Activated T-helper 1 cell treated with anti-CD3 and anti-CD28 coated beads, Interleukin-12 subunit alpha, Interleukin-12 subunit beta, Interleukin-2, Interleukin-4 antibody, amounts not matched to agents 30 ng/mL and 10 ng/mL and 1 ng/mL, durations not matched to agents 14 hours and 24 hours and 36 hours (primary cell): Measurements from ENCODE around the gene PIK3R2. TPM values are rescaled to one million over a fixed set of nuclear protein-coding genes. Genes with fewer than 3 reads are reported as not detected.
"Not testable (repeated sequence)": the region's sequence is repeated elsewhere in the genome, so short reads cannot be mapped to it uniquely, and the experiment has no call there.

Experiments used
- DNase-seq: peaks from one replicate; pipeline ENCODE4 v3.0.0; 2021; ENCODE audit warnings: low spot score
- H3K27ac Mint-ChIP-seq: one replicate; pipeline ENCODE4 v1.8.0; 2021; ENCODE audit warnings: mild to moderate bottlenecking, mixed read lengths
- H3K27me3 Mint-ChIP-seq: one replicate; pipeline ENCODE4 v1.8.0; 2022; ENCODE audit warnings: mild to moderate bottlenecking, moderate library complexity, mixed read lengths; ENCODE audit not compliant: insufficient read depth
- H3K36me3 Mint-ChIP-seq: one replicate; pipeline ENCODE4 v1.8.0; 2021; ENCODE audit warnings: low read depth, mixed read lengths
- H3K4me1 Mint-ChIP-seq: one replicate; pipeline ENCODE4 v1.8.0; 2021; ENCODE audit warnings: low read depth, mixed read lengths
- H3K4me3 Mint-ChIP-seq: one replicate; pipeline ENCODE4 v1.8.0; 2021; ENCODE audit warnings: mild to moderate bottlenecking, moderate library complexity, mixed read lengths
- H3K9me3 Mint-ChIP-seq: one replicate; pipeline ENCODE4 v1.8.0; 2021; ENCODE audit warnings: mixed read lengths
- intact Hi-C: fragments of 100-400 bp; cut with micrococcal nuclease; formaldehyde crosslinking; loops from one replicate; pipeline ENCODE4 v1.15.1; 2024
- total RNA-seq: library from RNA; stranded (reverse); gene quantifications from 2 replicates; pipeline ENCODE4 v1.2.3, GENCODE V29; 2022

Gene PIK3R2
- total RNA-seq, 1 donor from 2014 or later = 15.6 TPM

GRCh38 chr19:18206018-18206417, 53.1 kb downstream of the PIK3R2 start:
- H3K36me3 Mint-ChIP-seq = peaks cover 2% of the 10 kb centered on the region
- peaks cover 18% of the 10 kb centered on the region for H3K4me1 Mint-ChIP-seq
- no peak overlapping the region for H3K4me3 Mint-ChIP-seq
- DNase-seq = no peak
- intact Hi-C loops = no loop called here
- no peak overlapping the region for H3K27ac Mint-ChIP-seq
- no peaks in the 10 kb centered on the region for H3K9me3 Mint-ChIP-seq
- peaks cover 6% of the 10 kb centered on the region for H3K27me3 Mint-ChIP-seq

- intact Hi-C loops = loop anchor here (1.0 kb wide), 2 partner anchors 43 to 202 kb away; no protein-coding TSS in a partner anchor
- H3K4me1 Mint-ChIP-seq = peaks cover 8% of the 10 kb centered on the region
- no peak overlapping the region for H3K27ac Mint-ChIP-seq
- H3K36me3 Mint-ChIP-seq = no peaks in the 10 kb centered on the region
- peaks cover 9% of the 10 kb centered on the region for H3K27me3 Mint-ChIP-seq
- no peaks in the 10 kb centered on the region for H3K9me3 Mint-ChIP-seq
- DNase-seq = peak; percentile 34
- H3K4me3 Mint-ChIP-seq = no peak overlapping the region
These were observed 55.4 kb downstream of the PIK3R2 start for GRCh38 chr19:18208098-18208951.

GRCh38 chr19:18209912-18210311, 56.9 kb downstream of the PIK3R2 start:
- H3K4me1 Mint-ChIP-seq, H3K9me3 Mint-ChIP-seq, DNase-seq, intact Hi-C loops, H3K27ac Mint-ChIP-seq, H3K4me3 Mint-ChIP-seq, H3K36me3 Mint-ChIP-seq: not testable (repeated sequence)
- peaks cover 11% of the 10 kb centered on the region for H3K27me3 Mint-ChIP-seq

- no peak overlapping the region for H3K27ac Mint-ChIP-seq
- intact Hi-C loops = no loop called here
- no peaks in the 10 kb centered on the region for H3K4me1 Mint-ChIP-seq
- H3K27me3 Mint-ChIP-seq = peaks cover 11% of the 10 kb centered on the region
- no peaks in the 10 kb centered on the region for H3K36me3 Mint-ChIP-seq
- no peak for DNase-seq
- H3K4me3 Mint-ChIP-seq = no peak overlapping the region
- H3K9me3 Mint-ChIP-seq = no peaks in the 10 kb centered on the region
These were observed 58.7 kb downstream of the PIK3R2 start for GRCh38 chr19:18211683-18212082.

- H3K27me3 Mint-ChIP-seq = peaks cover 9% of the 10 kb centered on the region
- H3K9me3 Mint-ChIP-seq = no peaks in the 10 kb centered on the region
- intact Hi-C loops = no loop called here
These were observed 61.9 kb downstream of the PIK3R2 start for GRCh38 chr19:18214779-18215433.

GRCh38 chr19:18216789-18217188, 63.8 kb downstream of the PIK3R2 start:
- no peaks in the 10 kb centered on the region for H3K9me3 Mint-ChIP-seq
- H3K4me3 Mint-ChIP-seq = no peak overlapping the region
- H3K27me3 Mint-ChIP-seq = peaks cover 8% of the 10 kb centered on the region
- H3K27ac Mint-ChIP-seq = no peak overlapping the region
- no peaks in the 10 kb centered on the region for H3K36me3 Mint-ChIP-seq
- intact Hi-C loops = no loop called here
- H3K4me1 Mint-ChIP-seq = no peaks in the 10 kb centered on the region
- no peak for DNase-seq

More at GRCh38 chr19:18214779-18215433, 61.9 kb downstream of the PIK3R2 start:
- no peaks in the 10 kb centered on the region for H3K4me1 Mint-ChIP-seq
- no peak overlapping the region for H3K27ac Mint-ChIP-seq
- no peaks in the 10 kb centered on the region for H3K36me3 Mint-ChIP-seq
- no peak for DNase-seq
- H3K4me3 Mint-ChIP-seq = no peak overlapping the region

GRCh38 chr19:18218159-18218558, 65.2 kb downstream of the PIK3R2 start:
- no peak overlapping the region for H3K27ac Mint-ChIP-seq
- peaks cover 14% of the 10 kb centered on the region for H3K27me3 Mint-ChIP-seq
- H3K36me3 Mint-ChIP-seq = no peaks in the 10 kb centered on the region
- H3K4me3 Mint-ChIP-seq = no peak overlapping the region
- no peak for DNase-seq
- intact Hi-C loops = no loop called here
- no peaks in the 10 kb centered on the region for H3K4me1 Mint-ChIP-seq
- no peaks in the 10 kb centered on the region for H3K9me3 Mint-ChIP-seq

GRCh38 chr19:18218600-18218999, 65.6 kb downstream of the PIK3R2 start:
- H3K4me1 Mint-ChIP-seq = no peaks in the 10 kb centered on the region
- no peak overlapping the region for H3K27ac Mint-ChIP-seq
- H3K36me3 Mint-ChIP-seq = no peaks in the 10 kb centered on the region
- no peak overlapping the region for H3K4me3 Mint-ChIP-seq
- no peaks in the 10 kb centered on the region for H3K9me3 Mint-ChIP-seq
- H3K27me3 Mint-ChIP-seq = peaks cover 14% of the 10 kb centered on the region
- intact Hi-C loops = no loop called here
- no peak for DNase-seq

Other genes with a start within 250 kb of the PIK3R2 start
- 122 and 128 TPM in 2 replicates for gene CCDC124, start 220.1 kb upstream of the PIK3R2 start, total RNA-seq
- not detected in 2 replicates for gene KCNN1, start 186.1 kb upstream of the PIK3R2 start, total RNA-seq
- 45.0 and 46.1 TPM in 2 replicates for gene ARRDC2, start 145.0 kb upstream of the PIK3R2 start, total RNA-seq
- 44.5 and 47.5 TPM in 2 replicates for gene IL12RB1, start 66.2 kb upstream of the PIK3R2 start, total RNA-seq
- gene MAST3, start 55.4 kb upstream of the PIK3R2 start, total RNA-seq = 16.5 and 17.6 TPM in 2 replicates
- gene IFI30, start 20.6 kb downstream of the PIK3R2 start, total RNA-seq = 45.3 and 49.9 TPM in 2 replicates
- 19.2 and 23.3 TPM in 2 replicates for gene MPV17L2, start 40.1 kb downstream of the PIK3R2 start, total RNA-seq
- gene RAB3A, start 50.9 kb downstream of the PIK3R2 start, total RNA-seq = 7.2 and 11.0 TPM in 2 replicates
- gene PDE4C, start 73.3 kb downstream of the PIK3R2 start, total RNA-seq = not detected in 2 replicates
- gene IQCN, start 121.3 kb downstream of the PIK3R2 start, total RNA-seq = 2.8 and 3.2 TPM in 2 replicates
- 431 and 455 TPM in 2 replicates for gene JUND, start 128.5 kb downstream of the PIK3R2 start, total RNA-seq
- gene LSM4, start 169.9 kb downstream of the PIK3R2 start, total RNA-seq = 198 and 200 TPM in 2 replicates
- 17.9 and 21.5 TPM in 2 replicates for gene PGPEP1, start 187.4 kb downstream of the PIK3R2 start, total RNA-seq
- gene GDF15, start 233.0 kb downstream of the PIK3R2 start, total RNA-seq = not detected in 2 replicates
- not detected in 2 replicates for gene LRRC25, start 244.5 kb downstream of the PIK3R2 start, total RNA-seq